HepG2 (cell line): ENCODE data around the gene NUDCD2. TPM values are rescaled to one million over a fixed set of nuclear protein-coding genes. Genes with fewer than 3 reads are reported as not detected.
A peak's percentile ranks its signal among the peaks of the same experiment; 100 is the strongest.

ENCODE experiments used
- AKAP8 ChIP-seq: sonication (generic); formaldehyde crosslinking; IDR thresholded peaks from 2 replicates; pipeline ENCODE4 v1.5.1; 2020; ENCODE audit warnings: mild to moderate bottlenecking, missing genetic modification reagents
- GTF2F1 ChIP-seq: fragments of 150-350 bp; IDR thresholded peaks from 2 replicates; pipeline ENCODE4 v1.6.1; 2014; ENCODE audit warnings: low read length
- KAT2B ChIP-seq: fragments of 150-350 bp; IDR thresholded peaks from 2 replicates; pipeline ENCODE4 v1.6.1; 2014; ENCODE audit warnings: low read depth, low read length, borderline replicate concordance
- PHF8 ChIP-seq: sonication (generic); formaldehyde crosslinking; IDR thresholded peaks from 2 replicates; pipeline ENCODE4 v1.5.0; 2020; ENCODE audit warnings: missing genetic modification reagents
- ZFAT ChIP-seq: sonication (generic); formaldehyde crosslinking; conservative IDR thresholded peaks from 2 replicates; pipeline ENCODE4 v1.8.1; 2023; ENCODE audit warnings: missing genetic modification reagents, inconsistent platforms
- ZNF138 ChIP-seq: sonication (generic); formaldehyde crosslinking; IDR thresholded peaks from 2 replicates; pipeline ENCODE4 v1.5.0; 2020; ENCODE audit warnings: mild to moderate bottlenecking, low read depth, missing genetic modification reagents
- ZNF331 ChIP-seq: sonication (generic); formaldehyde crosslinking; IDR thresholded peaks from 2 replicates; pipeline ENCODE4 v1.4.0; 2020; ENCODE audit warnings: missing genetic modification reagents
- ZNF547 ChIP-seq: sonication (generic); formaldehyde crosslinking; IDR thresholded peaks from 2 replicates; pipeline ENCODE4 v1.5.1; 2020; ENCODE audit warnings: mild to moderate bottlenecking, missing genetic modification reagents
- ZNF747 ChIP-seq: sonication (generic); formaldehyde crosslinking; IDR thresholded peaks from 2 replicates; pipeline ENCODE4 v1.8.1; 2023; ENCODE audit warnings: missing genetic modification reagents, mild to moderate bottlenecking, borderline replicate concordance
- polyA plus RNA-seq, 8 experiments: library from polyadenylated mRNA; depleted of rRNA in 3 of 8; stranded (reverse) in 7 of 8; unstranded in 1 of 8; fragments of >200 nt; fragmentation: Illumina TruSeq in 4 of 8; extraction: Trizol in 4 of 8; gene quantifications; 2 replicates each; pipeline versions ENCODE4 v1.2.1 to v1.2.3, GENCODE V29; 2011 to 2016; ENCODE audit warnings: low read depth in 4 of 8, missing spikeins in 1 of 8, mixed read lengths in 1 of 8; ENCODE audit not compliant: insufficient read depth in 1 of 8
- total RNA-seq, 5 experiments: library from RNA; depleted of rRNA; stranded (reverse); fragments of >200 nt; fragmentation: Illumina TruSeq; extraction: Trizol; gene quantifications; 2 replicates each; pipeline ENCODE4 v1.2.3, GENCODE V29; 2016; ENCODE audit warnings: low read depth in 1 of 5
- TF ChIP-seq, protein P1 (sequence below): sonication (generic); formaldehyde crosslinking; IDR thresholded peaks from 2 replicates; pipeline ENCODE4 v1.4.0; 2020; ENCODE audit warnings: mild to moderate bottlenecking, missing genetic modification reagents
- TF ChIP-seq, protein P2 (sequence below): IDR thresholded peaks from 2 replicates; pipeline ENCODE4 v1.4.0; 2020; ENCODE audit warnings: mild to moderate bottlenecking, missing genetic modification reagents
- TF ChIP-seq, protein P3 (sequence below): sonication (generic); formaldehyde crosslinking; IDR thresholded peaks from 2 replicates; pipeline ENCODE4 v1.5.0; 2020; ENCODE audit warnings: mild to moderate bottlenecking, missing genetic modification reagents, moderate library complexity
- TF ChIP-seq, protein P4 (sequence below): sonication (generic); formaldehyde crosslinking; IDR thresholded peaks from 2 replicates; pipeline ENCODE4 v1.9.0; 2021; ENCODE audit warnings: missing genetic modification reagents, borderline replicate concordance

Gene NUDCD2
- total and polyA plus RNA-seq, 2 of the 13 experiments (the other 11 are each of a cell fraction or from before 2014, with no cell fraction given), result 14.8 to 39.2 TPM

DNA sequence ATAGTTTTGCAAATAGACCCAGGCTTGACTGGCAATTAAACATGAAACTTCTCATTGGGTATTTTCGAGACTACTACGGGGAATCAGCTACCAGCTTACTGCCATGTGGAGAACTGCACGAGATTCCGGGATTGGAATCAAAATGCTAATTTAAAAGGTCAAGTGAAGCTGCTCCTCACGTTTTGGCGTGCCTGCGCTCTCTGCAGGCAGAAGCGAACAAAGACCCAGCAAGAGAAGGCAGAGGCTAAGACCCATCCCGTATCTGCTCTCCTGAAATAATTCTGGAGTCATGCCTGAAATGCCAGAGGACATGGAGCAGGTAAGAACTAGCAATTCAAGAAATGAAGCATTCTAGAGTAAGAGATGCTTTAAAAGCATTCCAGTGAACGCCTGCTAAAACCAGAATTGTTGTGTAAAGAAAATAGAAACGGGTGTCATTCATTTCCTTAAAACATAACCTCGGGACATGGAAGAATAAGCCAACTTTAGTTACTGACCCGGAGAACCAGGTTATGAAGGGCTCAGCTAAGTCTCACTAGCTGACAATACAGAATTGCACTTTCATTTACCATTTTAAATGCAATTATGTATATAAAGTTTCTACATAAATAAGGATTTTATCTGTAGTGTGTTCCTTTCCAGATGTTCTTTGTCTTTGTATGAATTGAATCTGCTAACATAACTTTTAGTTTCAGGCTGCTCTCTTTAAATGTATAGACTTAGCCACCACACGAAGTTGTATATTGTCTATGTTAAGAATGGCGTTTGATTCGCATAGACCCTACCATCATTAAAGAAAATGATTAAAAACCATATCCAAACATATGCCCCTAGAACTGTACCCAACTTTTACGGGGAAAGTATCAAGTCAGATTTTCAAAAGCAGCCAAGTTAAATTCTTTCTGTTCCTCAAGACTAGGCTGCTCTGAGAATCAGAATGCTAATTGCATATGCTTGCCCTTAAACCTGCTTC lies 43.5 kb upstream of the NUDCD2 start (continued):
- TF ChIP-seq, protein P1, sequence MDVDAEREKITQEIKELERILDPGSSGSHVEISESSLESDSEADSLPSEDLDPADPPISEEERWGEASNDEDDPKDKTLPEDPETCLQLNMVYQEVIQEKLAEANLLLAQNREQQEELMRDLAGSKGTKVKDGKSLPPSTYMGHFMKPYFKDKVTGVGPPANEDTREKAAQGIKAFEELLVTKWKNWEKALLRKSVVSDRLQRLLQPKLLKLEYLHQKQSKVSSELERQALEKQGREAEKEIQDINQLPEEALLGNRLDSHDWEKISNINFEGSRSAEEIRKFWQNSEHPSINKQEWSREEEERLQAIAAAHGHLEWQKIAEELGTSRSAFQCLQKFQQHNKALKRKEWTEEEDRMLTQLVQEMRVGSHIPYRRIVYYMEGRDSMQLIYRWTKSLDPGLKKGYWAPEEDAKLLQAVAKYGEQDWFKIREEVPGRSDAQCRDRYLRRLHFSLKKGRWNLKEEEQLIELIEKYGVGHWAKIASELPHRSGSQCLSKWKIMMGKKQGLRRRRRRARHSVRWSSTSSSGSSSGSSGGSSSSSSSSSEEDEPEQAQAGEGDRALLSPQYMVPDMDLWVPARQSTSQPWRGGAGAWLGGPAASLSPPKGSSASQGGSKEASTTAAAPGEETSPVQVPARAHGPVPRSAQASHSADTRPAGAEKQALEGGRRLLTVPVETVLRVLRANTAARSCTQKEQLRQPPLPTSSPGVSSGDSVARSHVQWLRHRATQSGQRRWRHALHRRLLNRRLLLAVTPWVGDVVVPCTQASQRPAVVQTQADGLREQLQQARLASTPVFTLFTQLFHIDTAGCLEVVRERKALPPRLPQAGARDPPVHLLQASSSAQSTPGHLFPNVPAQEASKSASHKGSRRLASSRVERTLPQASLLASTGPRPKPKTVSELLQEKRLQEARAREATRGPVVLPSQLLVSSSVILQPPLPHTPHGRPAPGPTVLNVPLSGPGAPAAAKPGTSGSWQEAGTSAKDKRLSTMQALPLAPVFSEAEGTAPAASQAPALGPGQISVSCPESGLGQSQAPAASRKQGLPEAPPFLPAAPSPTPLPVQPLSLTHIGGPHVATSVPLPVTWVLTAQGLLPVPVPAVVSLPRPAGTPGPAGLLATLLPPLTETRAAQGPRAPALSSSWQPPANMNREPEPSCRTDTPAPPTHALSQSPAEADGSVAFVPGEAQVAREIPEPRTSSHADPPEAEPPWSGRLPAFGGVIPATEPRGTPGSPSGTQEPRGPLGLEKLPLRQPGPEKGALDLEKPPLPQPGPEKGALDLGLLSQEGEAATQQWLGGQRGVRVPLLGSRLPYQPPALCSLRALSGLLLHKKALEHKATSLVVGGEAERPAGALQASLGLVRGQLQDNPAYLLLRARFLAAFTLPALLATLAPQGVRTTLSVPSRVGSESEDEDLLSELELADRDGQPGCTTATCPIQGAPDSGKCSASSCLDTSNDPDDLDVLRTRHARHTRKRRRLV (CRISPR knock-in tag), result no peak
- TF ChIP-seq, protein P2, sequence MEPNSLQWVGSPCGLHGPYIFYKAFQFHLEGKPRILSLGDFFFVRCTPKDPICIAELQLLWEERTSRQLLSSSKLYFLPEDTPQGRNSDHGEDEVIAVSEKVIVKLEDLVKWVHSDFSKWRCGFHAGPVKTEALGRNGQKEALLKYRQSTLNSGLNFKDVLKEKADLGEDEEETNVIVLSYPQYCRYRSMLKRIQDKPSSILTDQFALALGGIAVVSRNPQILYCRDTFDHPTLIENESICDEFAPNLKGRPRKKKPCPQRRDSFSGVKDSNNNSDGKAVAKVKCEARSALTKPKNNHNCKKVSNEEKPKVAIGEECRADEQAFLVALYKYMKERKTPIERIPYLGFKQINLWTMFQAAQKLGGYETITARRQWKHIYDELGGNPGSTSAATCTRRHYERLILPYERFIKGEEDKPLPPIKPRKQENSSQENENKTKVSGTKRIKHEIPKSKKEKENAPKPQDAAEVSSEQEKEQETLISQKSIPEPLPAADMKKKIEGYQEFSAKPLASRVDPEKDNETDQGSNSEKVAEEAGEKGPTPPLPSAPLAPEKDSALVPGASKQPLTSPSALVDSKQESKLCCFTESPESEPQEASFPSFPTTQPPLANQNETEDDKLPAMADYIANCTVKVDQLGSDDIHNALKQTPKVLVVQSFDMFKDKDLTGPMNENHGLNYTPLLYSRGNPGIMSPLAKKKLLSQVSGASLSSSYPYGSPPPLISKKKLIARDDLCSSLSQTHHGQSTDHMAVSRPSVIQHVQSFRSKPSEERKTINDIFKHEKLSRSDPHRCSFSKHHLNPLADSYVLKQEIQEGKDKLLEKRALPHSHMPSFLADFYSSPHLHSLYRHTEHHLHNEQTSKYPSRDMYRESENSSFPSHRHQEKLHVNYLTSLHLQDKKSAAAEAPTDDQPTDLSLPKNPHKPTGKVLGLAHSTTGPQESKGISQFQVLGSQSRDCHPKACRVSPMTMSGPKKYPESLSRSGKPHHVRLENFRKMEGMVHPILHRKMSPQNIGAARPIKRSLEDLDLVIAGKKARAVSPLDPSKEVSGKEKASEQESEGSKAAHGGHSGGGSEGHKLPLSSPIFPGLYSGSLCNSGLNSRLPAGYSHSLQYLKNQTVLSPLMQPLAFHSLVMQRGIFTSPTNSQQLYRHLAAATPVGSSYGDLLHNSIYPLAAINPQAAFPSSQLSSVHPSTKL (CRISPR knock-in tag), result peak; percentile 47
- TF ChIP-seq ZNF747 (CRISPR knock-in tag) (no peak), AKAP8 (CRISPR knock-in tag) (no peak), ZNF547 (CRISPR knock-in tag) (0 out of 2 replicates have a peak, but pooled peaks have one; percentile 42), KAT2B (no peak), ZFAT (CRISPR knock-in tag) (no peak), ZNF138 (CRISPR knock-in tag) (no peak), PHF8 (peak; percentile 21; the same call in 1 of the 2 replicates), ZNF331 (CRISPR knock-in tag) (peak; percentile 27; the same call in 1 of the 2 replicates), GTF2F1 (no peak)
- TF ChIP-seq, protein P3, sequence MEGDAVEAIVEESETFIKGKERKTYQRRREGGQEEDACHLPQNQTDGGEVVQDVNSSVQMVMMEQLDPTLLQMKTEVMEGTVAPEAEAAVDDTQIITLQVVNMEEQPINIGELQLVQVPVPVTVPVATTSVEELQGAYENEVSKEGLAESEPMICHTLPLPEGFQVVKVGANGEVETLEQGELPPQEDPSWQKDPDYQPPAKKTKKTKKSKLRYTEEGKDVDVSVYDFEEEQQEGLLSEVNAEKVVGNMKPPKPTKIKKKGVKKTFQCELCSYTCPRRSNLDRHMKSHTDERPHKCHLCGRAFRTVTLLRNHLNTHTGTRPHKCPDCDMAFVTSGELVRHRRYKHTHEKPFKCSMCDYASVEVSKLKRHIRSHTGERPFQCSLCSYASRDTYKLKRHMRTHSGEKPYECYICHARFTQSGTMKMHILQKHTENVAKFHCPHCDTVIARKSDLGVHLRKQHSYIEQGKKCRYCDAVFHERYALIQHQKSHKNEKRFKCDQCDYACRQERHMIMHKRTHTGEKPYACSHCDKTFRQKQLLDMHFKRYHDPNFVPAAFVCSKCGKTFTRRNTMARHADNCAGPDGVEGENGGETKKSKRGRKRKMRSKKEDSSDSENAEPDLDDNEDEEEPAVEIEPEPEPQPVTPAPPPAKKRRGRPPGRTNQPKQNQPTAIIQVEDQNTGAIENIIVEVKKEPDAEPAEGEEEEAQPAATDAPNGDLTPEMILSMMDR, result peak; percentile 72
- TF ChIP-seq, protein P4, sequence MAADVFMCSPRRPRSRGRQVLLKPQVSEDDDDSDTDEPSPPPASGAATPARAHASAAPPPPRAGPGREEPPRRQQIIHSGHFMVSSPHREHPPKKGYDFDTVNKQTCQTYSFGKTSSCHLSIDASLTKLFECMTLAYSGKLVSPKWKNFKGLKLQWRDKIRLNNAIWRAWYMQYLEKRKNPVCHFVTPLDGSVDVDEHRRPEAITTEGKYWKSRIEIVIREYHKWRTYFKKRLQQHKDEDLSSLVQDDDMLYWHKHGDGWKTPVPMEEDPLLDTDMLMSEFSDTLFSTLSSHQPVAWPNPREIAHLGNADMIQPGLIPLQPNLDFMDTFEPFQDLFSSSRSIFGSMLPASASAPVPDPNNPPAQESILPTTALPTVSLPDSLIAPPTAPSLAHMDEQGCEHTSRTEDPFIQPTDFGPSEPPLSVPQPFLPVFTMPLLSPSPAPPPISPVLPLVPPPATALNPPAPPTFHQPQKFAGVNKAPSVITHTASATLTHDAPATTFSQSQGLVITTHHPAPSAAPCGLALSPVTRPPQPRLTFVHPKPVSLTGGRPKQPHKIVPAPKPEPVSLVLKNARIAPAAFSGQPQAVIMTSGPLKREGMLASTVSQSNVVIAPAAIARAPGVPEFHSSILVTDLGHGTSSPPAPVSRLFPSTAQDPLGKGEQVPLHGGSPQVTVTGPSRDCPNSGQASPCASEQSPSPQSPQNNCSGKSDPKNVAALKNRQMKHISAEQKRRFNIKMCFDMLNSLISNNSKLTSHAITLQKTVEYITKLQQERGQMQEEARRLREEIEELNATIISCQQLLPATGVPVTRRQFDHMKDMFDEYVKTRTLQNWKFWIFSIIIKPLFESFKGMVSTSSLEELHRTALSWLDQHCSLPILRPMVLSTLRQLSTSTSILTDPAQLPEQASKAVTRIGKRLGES (CRISPR knock-in tag), result no peak
